GM12878 (cell line): ENCODE results near the gene CMTR2. TPM values are rescaled to one million over a fixed set of nuclear protein-coding genes. Genes with fewer than 3 reads are reported as not detected.

Source experiments
- ATAC-seq: fragments of 200-7000 bp; cut with Tn5 transposase; 3 replicates; pipeline ENCODE4 v1.9.1; 2020; ENCODE audit warnings: mild to moderate bottlenecking, moderate library complexity
- BruUV-seq: library from RNA; stranded (reverse); fragments of 400-500 nt; replicated peaks from 2 replicates; lab custom pipeline; 2021; lab: Mats Ljungman, UMichigan
- CTCF ChIA-PET: fragments of 300-600 bp; sonication (Branson Sonifier 250); formaldehyde crosslinking; extraction: SDS; loops from one replicate; lab custom pipeline; 2021; ENCODE audit warnings: inconsistent platforms; lab: Yijun Ruan, JAX
- POLR2A ChIA-PET: fragments of 350-600 bp; formaldehyde crosslinking; extraction: SDS; loops from one replicate; lab custom pipeline; 2021; ENCODE audit warnings: inconsistent platforms; lab: Charles Lee
- RAD21 ChIA-PET: fragments of 300-600 bp; sonication (Branson Sonifier 250); formaldehyde crosslinking; loops from one replicate; lab custom pipeline; 2023; ENCODE audit warnings: antibody characterized with exemption; ENCODE audit not compliant: unreplicated experiment; lab: Charles Lee
- SMC1A ChIA-PET: fragments of 300-600 bp; sonication (Branson Sonifier 250); formaldehyde crosslinking; loops from one replicate; lab custom pipeline; 2023; ENCODE audit not compliant: unreplicated experiment, uncharacterized antibody; lab: Charles Lee
- DNase-seq: peaks from one replicate; pipeline ENCODE4 v3.0.0-alpha.2; 2011; ENCODE audit warnings: low read depth, low spot score
- FAIRE-seq: peaks from 3 replicates; lab custom pipeline; 2011; peaks lifted over from hg19 to GRCh38; lab: Jason Lieb, UNC
- H2AFZ ChIP-seq: 2 replicates; pipeline ENCODE4 v1.6.0; 2011; ENCODE audit warnings: low read depth, low read length, control low read depth; ENCODE audit not compliant: control insufficient read depth
- H3K27ac ChIP-seq: 2 replicates; pipeline ENCODE4 v1.5.1; 2011; ENCODE audit warnings: control low read depth; ENCODE audit not compliant: control insufficient read depth, insufficient read depth
- H3K27me3 ChIP-seq, 2 experiments: replicated peaks in 1 of 2; 2 replicates each; pipeline versions ENCODE4 v1.6.0 to v1.6.1; 2011; ENCODE audit warnings: low read length in 1 of 2; ENCODE audit not compliant: control insufficient read depth in 2 of 2, insufficient read depth in 2 of 2
- H3K36me3 ChIP-seq, 2 experiments: 2 replicates each; pipeline ENCODE4 v1.5.1; 2011; ENCODE audit warnings: low read length in 1 of 2; ENCODE audit not compliant: control insufficient read depth in 2 of 2, insufficient read depth in 2 of 2
- H3K4me1 ChIP-seq: 2 replicates; pipeline ENCODE4 v1.6.1; 2011; ENCODE audit warnings: mild to moderate bottlenecking, low read length, moderate library complexity, mixed read lengths; ENCODE audit not compliant: control insufficient read depth, insufficient read depth
- H3K4me2 ChIP-seq: 2 replicates; pipeline ENCODE4 v1.6.0; 2011; ENCODE audit warnings: control low read depth; ENCODE audit not compliant: control insufficient read depth, insufficient read depth
- H3K4me3 ChIP-seq: fragments of 200-600 bp; sonication (generic); 2 replicates; pipeline ENCODE4 v1.5.1; 2016
- H3K79me2 ChIP-seq: 2 replicates; pipeline ENCODE4 v1.6.0; 2011; ENCODE audit warnings: low read length; ENCODE audit not compliant: control insufficient read depth, insufficient read depth
- H3K9ac ChIP-seq: 2 replicates; pipeline ENCODE4 v1.8.0; 2011; ENCODE audit warnings: low read length, control low read depth, mixed read lengths; ENCODE audit not compliant: control insufficient read depth, insufficient read depth
- H3K9me3 ChIP-seq: replicated peaks from 3 replicates; pipeline ENCODE4 v1.5.1; 2011; ENCODE audit warnings: mild to moderate bottlenecking, low read length; ENCODE audit not compliant: control insufficient read depth, insufficient read depth
- H4K20me1 ChIP-seq: 2 replicates; pipeline ENCODE4 v1.6.0; 2011; ENCODE audit not compliant: control insufficient read depth, insufficient read depth
- CBX3 ChIP-seq: fragments of 200-600 bp; sonication (generic); IDR thresholded peaks from 2 replicates; pipeline ENCODE4 v1.6.1; 2016; ENCODE audit warnings: low read depth, borderline replicate concordance
- CEBPB ChIP-seq, 2 experiments: fragments of 150-350 bp in 1 of 2; IDR thresholded peaks; 2 replicates each; pipeline ENCODE4 v1.6.1; 2012 to 2014; ENCODE audit warnings: low read depth in 2 of 2, low read length in 2 of 2, borderline replicate concordance in 1 of 2, inconsistent platforms in 1 of 2
- CEBPZ ChIP-seq: fragments of 150-350 bp; IDR thresholded peaks from 2 replicates; pipeline ENCODE4 v1.6.1; 2016; ENCODE audit warnings: low read depth, low read length
- GABPA ChIP-seq: IDR thresholded peaks from 2 replicates; pipeline ENCODE4 v1.6.1; 2014; ENCODE audit warnings: antibody characterized with exemption, low read depth, mild to moderate bottlenecking, inconsistent platforms
- HCFC1 ChIP-seq: fragments of 150-350 bp; IDR thresholded peaks from 2 replicates; pipeline ENCODE4 v1.6.1; 2014; ENCODE audit warnings: low read length
- HSF1 ChIP-seq: fragments of 150-350 bp; IDR thresholded peaks from 2 replicates; pipeline ENCODE4 v1.6.1; 2014; ENCODE audit warnings: mild to moderate bottlenecking, low read depth, low read length
- JUNB ChIP-seq: IDR thresholded peaks from 2 replicates; pipeline ENCODE4 v1.6.1; 2016; ENCODE audit warnings: antibody characterized with exemption, mild to moderate bottlenecking
- MEF2A ChIP-seq: IDR thresholded peaks from 2 replicates; pipeline ENCODE4 v1.6.1; 2011; ENCODE audit warnings: low read depth, mild to moderate bottlenecking, low read length, moderate library complexity; ENCODE audit not compliant: insufficient read depth
- MEF2B ChIP-seq: fragments of 450-650 bp; IDR thresholded peaks from 2 replicates; pipeline ENCODE4 v1.6.1; 2018; ENCODE audit warnings: mild to moderate bottlenecking, moderate library complexity; ENCODE audit not compliant: partially characterized antibody, poor library complexity, severe bottlenecking
- MXI1 ChIP-seq: fragments of 150-350 bp; IDR thresholded peaks from 2 replicates; pipeline ENCODE4 v1.6.1; 2011; ENCODE audit warnings: low read depth, mild to moderate bottlenecking, inconsistent platforms, low read length, improper control_type of control experiment
- MYB ChIP-seq: fragments of 150-350 bp; IDR thresholded peaks from 2 replicates; pipeline ENCODE4 v1.6.1; 2014; ENCODE audit warnings: mild to moderate bottlenecking, low read depth, low read length, borderline replicate concordance
- MYC ChIP-seq: IDR thresholded peaks from 2 replicates; pipeline ENCODE4 v1.6.1; 2011; ENCODE audit warnings: mild to moderate bottlenecking, low read length, moderate library complexity, inconsistent platforms; ENCODE audit not compliant: insufficient read depth, insufficient replicate concordance, insufficient read length, severe bottlenecking
- NFYA ChIP-seq: IDR thresholded peaks from 2 replicates; pipeline ENCODE4 v1.6.1; 2011; ENCODE audit warnings: low read depth, mild to moderate bottlenecking, low read length, improper control_type of control experiment, borderline replicate concordance
- SREBF2 ChIP-seq: IDR thresholded peaks from 2 replicates; pipeline ENCODE4 v1.6.1; 2012; ENCODE audit warnings: mild to moderate bottlenecking, low read length
- TARDBP ChIP-seq: IDR thresholded peaks from 2 replicates; pipeline ENCODE4 v1.6.1; 2016; ENCODE audit warnings: borderline replicate concordance
- WGBS: methylation state at CpG from one replicate; pipeline ENCODE4 v1.1.6; 2016; ENCODE audit warnings: low lambda C conversion rate; ENCODE audit not compliant: insufficient replicate concordance, insufficient coverage; ENCODE audit errors: missing lambda C conversion rate; 5-methylcytosine and 5-hydroxymethylcytosine counted together
- in situ Hi-C: fragments of 300-500 bp; cut with MboI; formaldehyde crosslinking; loops from 9 replicates; pipeline ENCODE4 v1.14.3; 2018; ENCODE audit warnings: mixed read lengths
- intact Hi-C: fragments of 100-400 bp; cut with micrococcal nuclease; formaldehyde crosslinking; loops from one replicate; pipeline ENCODE4 v1.14.2; 2022; ENCODE audit not compliant: unreplicated experiment
- polyA plus RNA-seq, 11 experiments: library from polyadenylated mRNA; depleted of rRNA in 4 of 11; unstranded in 6 of 11; stranded (reverse) in 5 of 11; fragments of >200 nt; fragmentation: Nextera tagmentation in 4 of 11; fragmentation: Illumina TruSeq in 1 of 11; extraction: Ambion mirVana in 4 of 11; extraction: Trizol in 1 of 11; gene quantifications; 1 replicate in 1 of 11; 2 replicates in 10 of 11; pipeline versions ENCODE4 v1.2.1 to v1.2.3, GENCODE V29; 2011 to 2016; ENCODE audit warnings: inconsistent platforms in 2 of 11, missing spikeins in 2 of 11, low read depth in 1 of 11
- total RNA-seq, 4 experiments: library from RNA; depleted of rRNA in 3 of 4; stranded (reverse); fragments of >200 nt in 3 of 4; fragmentation: Illumina TruSeq in 1 of 4; extraction: Trizol in 1 of 4; gene quantifications; 2 replicates each; pipeline versions ENCODE4 v1.2.1 to v1.2.3, GENCODE V29; 2013 to 2021

Gene CMTR2
- total and polyA plus RNA-seq, 10 of the 15 experiments (the other 5 are each of a cell fraction or from before 2014, with no cell fraction given) = 6.5 to 37.0 (median 20.9) TPM

GRCh38 chr16:71255721-71256120, 33.5 kb downstream of the CMTR2 start:
- no peak overlapping the region for H3K4me3 ChIP-seq
- RAD21 ChIA-PET = interaction anchor here (1.1 kb wide), 1 partner anchor 56 kb away, joined by 4 read pairs; no protein-coding TSS in a partner anchor
- WGBS = 23% methylated on average over 6 of the region's 6 CpGs
- POLR2A ChIA-PET = interaction anchor here (0.6 to 1.0 kb wide), 2 partner anchors 24 to 333 kb away, joined by 3 to 6 read pairs; no protein-coding TSS in a partner anchor
- no peaks in the 10 kb centered on the region for H3K36me3 ChIP-seq
- no TSS peak for BruUV-seq
- H3K9me3 ChIP-seq = no peaks in the 10 kb centered on the region
- H3K4me1 ChIP-seq = no peaks in the 10 kb centered on the region
- H2AFZ ChIP-seq = no peak overlapping the region
- H3K4me2 ChIP-seq = no peak overlapping the region
- FAIRE-seq = no peak
- H3K9ac ChIP-seq = no peak overlapping the region
- CTCF ChIA-PET = interaction anchor here (1.2 to 1.5 kb wide), 2 partner anchors 17 to 56 kb away, joined by 3 read pairs; no protein-coding TSS in a partner anchor
- in situ Hi-C loops (no loop called here), intact Hi-C loops (no loop called here)
- SMC1A ChIA-PET = no interaction called here
- no peaks in the 10 kb centered on the region for H3K79me2 ChIP-seq
- no peak for TF ChIP-seq CEBPB (IDR thresholded peaks at IDR 0.05; ENCODE audit: borderline replicate concordance in 1 of 2, low read depth in 2 of 2, low read length in 2 of 2)
- TF ChIP-seq GABPA = no peak
- no peak for TF ChIP-seq NFYA
- TF ChIP-seq CBX3 = no peak
- TF ChIP-seq TARDBP = no peak
- TF ChIP-seq MXI1 = no peak
- TF ChIP-seq JUNB = no peak
- TF ChIP-seq CEBPZ = no peak
- TF ChIP-seq MYB = no peak
- TF ChIP-seq MEF2B = no peak
- TF ChIP-seq MEF2A = no peak
- TF ChIP-seq HSF1 = no peak
- TF ChIP-seq MYC = no peak
- TF ChIP-seq HCFC1 = no peak
- no peak for TF ChIP-seq SREBF2
- no peak for DNase-seq
- H4K20me1 ChIP-seq = no peaks in the 10 kb centered on the region
- H3K27ac ChIP-seq = no peak overlapping the region
- ATAC-seq = peak; percentile 27; the same call in 2 of the 3 replicates
- no peaks in the 10 kb centered on the region for H3K27me3 ChIP-seq
